Vagina (tissue), 2 donors: Measurements from ENCODE around the gene SWAP70.

Source experiments
- CTCF ChIP-seq, 3 experiments: fragments of 450-650 bp in 2 of 3; fragments of 200-600 bp in 1 of 3; sonication (generic) in 1 of 3; IDR thresholded peaks; one replicate each; pipeline ENCODE4 v1.5.1; 2017 to 2019; ENCODE audit warnings: antibody characterized with exemption in 3 of 3, mild to moderate bottlenecking in 2 of 3, moderate library complexity in 2 of 3
- POLR2A ChIP-seq, 2 donors: fragments of 450-650 bp; IDR thresholded peaks; one replicate each; pipeline ENCODE4 v1.6.1; 2017; ENCODE audit warnings: antibody characterized with exemption in 2 of 2, mild to moderate bottlenecking in 2 of 2, moderate library complexity in 2 of 2
- POLR2AphosphoS5 ChIP-seq, 2 donors: sonication (generic); formaldehyde crosslinking; IDR thresholded peaks; one replicate each; pipeline ENCODE4 v1.9.0; 2017; ENCODE audit warnings: antibody characterized with exemption in 2 of 2, mild to moderate bottlenecking in 2 of 2, low read depth in 1 of 2; ENCODE audit not compliant: insufficient read depth in 1 of 2

DNA sequence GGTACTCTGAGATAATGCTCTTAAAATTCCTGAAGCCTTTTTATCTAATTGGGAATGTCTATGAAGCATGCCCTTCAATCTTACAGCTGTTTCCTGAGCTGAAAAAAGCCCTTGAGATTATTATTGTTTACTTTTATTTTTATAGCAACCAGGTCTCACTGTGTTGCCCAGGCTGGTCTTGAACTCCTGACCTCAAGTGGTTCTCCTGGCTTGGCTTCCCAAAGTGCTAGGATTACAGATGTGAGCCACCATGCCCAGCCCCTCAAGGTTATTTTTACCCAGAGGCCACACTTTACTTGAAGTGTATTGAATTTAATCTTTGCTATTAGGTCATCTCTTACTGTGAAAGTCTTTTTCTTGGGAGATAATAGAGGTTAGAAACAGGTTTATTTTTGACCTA is 7.0 kb upstream of the SWAP70 start:
- TF ChIP-seq CTCF (IDR thresholded peaks at IDR 0.05) (no peak), POLR2A (IDR thresholded peaks at IDR 0.05) (no peak), POLR2AphosphoS5 (IDR thresholded peaks at IDR 0.05; ENCODE audit: insufficient read depth in 1 of 2, low read depth in 1 of 2) (no peak)
